K562 (cell line): ENCODE data around the gene HMGXB3.

Experiments used
- BRF2 ChIP-seq: IDR thresholded peaks from 3 replicates; pipeline ENCODE4 v1.6.1; 2011; ENCODE audit warnings: borderline replicate concordance, mild to moderate bottlenecking; ENCODE audit not compliant: insufficient read length, insufficient read depth
- CEBPB ChIP-seq: fragments of 450-650 bp; IDR thresholded peaks from 2 replicates; pipeline ENCODE4 v1.6.1; 2016; ENCODE audit warnings: missing genetic modification characterization, missing compliant biosample characterization
- CTCF ChIP-seq, 3 experiments: IDR thresholded peaks in 2 of 3; conservative IDR thresholded peaks in 1 of 3; 2 replicates each; pipeline ENCODE4 v1.5.1; 2011 to 2012; ENCODE audit warnings: low read length in 3 of 3, mild to moderate bottlenecking in 3 of 3, control low read depth in 2 of 3, improper control_type of control experiment in 1 of 3, inconsistent platforms in 1 of 3, low read depth in 1 of 3, mixed read lengths in 1 of 3, moderate library complexity in 1 of 3; ENCODE audit not compliant: insufficient read depth in 2 of 3
- DLX4 ChIP-seq: fragments of 250-450 bp; sonication (Bioruptor Pico); IDR thresholded peaks from 2 replicates; pipeline ENCODE4 v1.6.1; 2021; ENCODE audit warnings: mild to moderate bottlenecking
- NCOA1 ChIP-seq: fragments of 450-650 bp; IDR thresholded peaks from 2 replicates; pipeline ENCODE4 v1.6.1; 2016; ENCODE audit warnings: low read depth
- SMAD3 ChIP-seq: fragments of 450-650 bp; formaldehyde crosslinking; conservative IDR thresholded peaks from 2 replicates; pipeline ENCODE4 v1.4.0; 2020; ENCODE audit warnings: mild to moderate bottlenecking
- ZNF280A ChIP-seq: fragments of 450-650 bp; IDR thresholded peaks from 2 replicates; pipeline ENCODE4 v1.6.1; 2018; ENCODE audit warnings: mild to moderate bottlenecking, low read depth; ENCODE audit not compliant: partially characterized antibody

GRCh38 chr5:150009671-150010387, 9.3 kb downstream of the HMGXB3 start:
- TF ChIP-seq CTCF (IDR thresholded peaks at IDR 0.05 in 2 of 3, conservative IDR thresholded peaks at IDR 0.05 in 1 of 3; ENCODE audit: insufficient read depth in 2 of 3, low read depth in 1 of 3, low read length in 3 of 3) (no peak), DLX4 (CRISPR knock-in tag) (no peak), CEBPB (tag) (no peak), ZNF280A (no peak), BRF2 (no peak), SMAD3 (CRISPR knock-in tag) (no peak), NCOA1 (no peak)
